GM18873 (cell line): ENCODE data around the gene ADAM8.

ENCODE experiments used
- ATAC-seq: cut with Tn5 transposase; IDR thresholded peaks from one replicate; pipeline ENCODE4 v1.9.1; 2021; ENCODE audit warnings: mild to moderate bottlenecking, moderate library complexity, moderate number of reproducible peaks; ENCODE audit not compliant: unreplicated experiment, low FRiP score

Gene ADAM8

GRCh38 chr10:133253361-133253955 is 23.2 kb downstream of the ADAM8 start:
- no peak for ATAC-seq

GRCh38 chr10:133252223-133252552 is 24.5 kb downstream of the ADAM8 start:
- no peak for ATAC-seq

GRCh38 chr10:133251388-133252222 is 25.1 kb downstream of the ADAM8 start:
- no peak for ATAC-seq

GRCh38 chr10:133249975-133250754 is 26.5 kb downstream of the ADAM8 start:
- no peak for ATAC-seq

- ATAC-seq = no peak
Measured at GRCh38 chr10:133249094-133249780, 27.4 kb downstream of the ADAM8 start.

GRCh38 chr10:133248334-133248715 is 28.3 kb downstream of the ADAM8 start:
- no peak for ATAC-seq

GRCh38 chr10:133247681-133248333 is 28.9 kb downstream of the ADAM8 start:
- no peak for ATAC-seq

- no peak for ATAC-seq
Measured at GRCh38 chr10:133246236-133246626, 30.4 kb downstream of the ADAM8 start.

- ATAC-seq = no peak
Measured at GRCh38 chr10:133245439-133246235, 31.0 kb downstream of the ADAM8 start.

GRCh38 chr10:133243593-133243992 is 33.1 kb downstream of the ADAM8 start:
- no peak for ATAC-seq

- ATAC-seq = no peak
Measured at GRCh38 chr10:133242611-133243356, 33.9 kb downstream of the ADAM8 start.

- ATAC-seq = no peak
Measured at GRCh38 chr10:133241501-133242205, 35.0 kb downstream of the ADAM8 start.

GRCh38 chr10:133239990-133240389 is 36.7 kb downstream of the ADAM8 start:
- no peak for ATAC-seq

GRCh38 chr10:133238466-133238804 is 38.2 kb downstream of the ADAM8 start:
- no peak for ATAC-seq

GRCh38 chr10:133237588-133238465 is 38.8 kb downstream of the ADAM8 start, which contains the start of gene VENTX:
TSS of gene VENTX (plus strand) at chr10:133237855. CDS start at chr10:133237915, 60 bp downstream.
- no peak for ATAC-seq

- ATAC-seq = no peak
Measured at GRCh38 chr10:133237241-133237587, 39.5 kb downstream of the ADAM8 start.
